HL-60/S4 treated with retinoic acid at 250 ng/mL for 4 days and 3 days (cell line): ENCODE measurements around the gene SLC18A2.

Experiments
- in situ Hi-C: fragments of 300-500 bp; cut with MboI; formaldehyde crosslinking; loops from 2 replicates; pipeline ENCODE4 v1.7.0; 2022; ENCODE audit warnings: low sequenced_read_pairs

The SLC18A2 gene

GRCh38 chr10:117240621-117241529, at the start of gene SLC18A2:
SLC18A2 (plus strand) TSS chr10:117241114; CDS start chr10:117241694, 580 bp downstream.
- in situ Hi-C loops: no loop called here

DNA sequence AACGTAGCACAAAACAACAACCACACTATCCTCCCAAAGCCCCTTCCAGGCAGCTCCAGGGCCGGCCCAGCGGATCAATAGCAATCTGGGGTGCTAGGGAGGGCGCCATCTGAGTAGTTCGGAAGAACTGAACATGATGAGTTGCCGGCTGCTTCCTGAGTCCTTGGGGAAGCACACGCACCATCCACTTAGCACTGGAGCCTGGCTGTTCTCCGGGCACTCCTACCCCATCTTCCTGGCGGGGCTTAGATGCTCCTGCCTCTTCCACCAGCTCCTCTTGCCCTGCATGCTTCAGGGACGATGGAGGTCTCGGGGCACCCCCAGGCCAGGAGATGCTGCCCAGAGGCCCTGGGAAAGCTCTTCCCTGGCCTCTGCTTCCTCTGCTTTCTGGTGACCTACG, 43.7 kb upstream of the SLC18A2 start, which contains the start of gene KCNK18:
Gene KCNK18 (plus strand): TSS at position 301 of the 400 bp plus-strand sequence. CDS start 0 bp downstream, at position 301.
- in situ Hi-C loops: no loop called here

- in situ Hi-C loops: no loop called here
These were observed 42.8 kb upstream of the SLC18A2 start for GRCh38 chr10:117198088-117198487.

- in situ Hi-C loops: loop anchor here (25.0 kb wide), 1 partner anchor 1035 kb away; no protein-coding TSS in a partner anchor
These were observed 39.1 kb upstream of the SLC18A2 start for GRCh38 chr10:117201826-117202225.

- in situ Hi-C loops: loop anchor here (25.0 kb wide), 1 partner anchor 1033 kb away; no protein-coding TSS in a partner anchor
These were observed 36.6 kb upstream of the SLC18A2 start for GRCh38 chr10:117204316-117204715.

DNA sequence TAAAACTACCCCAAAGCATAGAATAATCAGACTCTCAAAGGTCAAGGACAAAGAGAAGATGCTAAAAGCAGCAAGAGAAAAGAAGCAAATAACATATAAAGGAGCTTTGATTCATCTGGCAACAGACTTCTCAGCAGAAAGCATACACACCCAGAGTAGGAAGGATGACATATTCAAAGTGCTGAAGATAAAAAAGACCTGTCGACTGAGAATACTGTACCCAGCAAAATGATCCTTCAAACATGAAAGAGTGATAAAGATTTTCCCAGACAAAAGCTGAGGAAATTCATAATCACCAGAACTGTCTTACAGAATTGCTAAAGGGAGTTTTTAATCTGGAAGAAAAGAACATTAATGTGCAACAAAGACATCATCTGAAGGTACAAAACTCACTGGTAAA, 28.7 kb upstream of the SLC18A2 start:
- in situ Hi-C loops: loop anchor here (25.0 kb wide), 1 partner anchor 1025 kb away; no protein-coding TSS in a partner anchor

- in situ Hi-C loops: loop anchor here (25.0 kb wide), 1 partner anchor 1023 kb away; no protein-coding TSS in a partner anchor
These were observed 26.5 kb upstream of the SLC18A2 start for GRCh38 chr10:117214401-117214800.

DNA sequence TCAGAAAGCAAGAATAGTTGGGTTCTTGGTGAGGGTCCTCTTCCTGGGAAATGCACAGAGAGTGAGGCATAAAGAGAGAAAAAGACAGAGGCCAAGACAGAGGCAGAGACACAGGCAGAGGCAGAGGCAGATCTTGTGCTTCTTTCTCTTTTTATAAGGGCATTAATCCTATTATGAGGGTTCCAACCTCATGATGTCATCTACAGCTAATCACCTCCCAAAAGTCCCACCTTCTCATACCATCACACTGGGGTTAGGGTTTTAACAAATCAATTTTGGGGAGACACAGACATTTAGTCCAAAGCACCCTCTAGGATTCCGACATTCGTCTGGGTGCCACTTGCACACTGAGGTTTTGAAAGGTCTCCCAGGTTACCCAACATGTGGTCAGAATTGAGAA, 25.8 kb upstream of the SLC18A2 start:
- in situ Hi-C loops: loop anchor here (25.0 kb wide), 1 partner anchor 1022 kb away; no protein-coding TSS in a partner anchor

GRCh38 chr10:117216028-117216427, 24.9 kb upstream of the SLC18A2 start:
- in situ Hi-C loops: loop anchor here (25.0 kb wide), 1 partner anchor 1021 kb away; no protein-coding TSS in a partner anchor

- in situ Hi-C loops: loop anchor here (25.0 kb wide), 1 partner anchor 1021 kb away; no protein-coding TSS in a partner anchor
These were observed 24.2 kb upstream of the SLC18A2 start for GRCh38 chr10:117216611-117217195.

DNA sequence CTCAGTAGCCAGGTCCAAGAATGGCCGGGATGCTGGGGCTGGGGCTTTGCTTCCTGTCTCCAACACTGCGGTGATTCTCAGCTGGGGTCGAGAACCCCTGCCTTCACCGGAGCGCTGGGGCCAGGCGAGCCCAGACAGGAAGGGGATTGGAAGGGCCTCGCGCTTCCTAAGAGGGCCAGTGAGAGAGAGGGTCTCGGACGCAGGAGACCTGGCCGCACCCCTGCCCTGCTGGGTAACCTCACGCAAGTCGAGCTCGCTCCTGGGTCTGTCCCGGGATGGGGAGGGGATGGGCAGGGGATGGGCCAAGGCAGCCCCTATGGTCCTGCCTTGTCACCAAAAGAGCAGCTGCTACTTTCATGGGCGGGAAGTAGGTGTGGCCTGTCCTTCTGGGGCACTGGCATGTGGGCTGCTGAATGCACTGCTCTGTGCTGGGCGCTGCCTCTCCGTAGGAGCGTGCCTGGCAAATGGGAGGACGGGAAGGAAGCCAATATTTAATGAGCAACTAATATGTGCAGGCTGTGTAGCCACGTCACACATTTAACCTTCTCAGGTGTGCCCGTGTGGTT, 23.6 kb upstream of the SLC18A2 start:
- in situ Hi-C loops: loop anchor here (25.0 kb wide), 1 partner anchor 1020 kb away; no protein-coding TSS in a partner anchor

GRCh38 chr10:117218654-117219053, 22.3 kb upstream of the SLC18A2 start:
- in situ Hi-C loops: loop anchor here (25.0 kb wide), 1 partner anchor 1019 kb away; no protein-coding TSS in a partner anchor

DNA sequence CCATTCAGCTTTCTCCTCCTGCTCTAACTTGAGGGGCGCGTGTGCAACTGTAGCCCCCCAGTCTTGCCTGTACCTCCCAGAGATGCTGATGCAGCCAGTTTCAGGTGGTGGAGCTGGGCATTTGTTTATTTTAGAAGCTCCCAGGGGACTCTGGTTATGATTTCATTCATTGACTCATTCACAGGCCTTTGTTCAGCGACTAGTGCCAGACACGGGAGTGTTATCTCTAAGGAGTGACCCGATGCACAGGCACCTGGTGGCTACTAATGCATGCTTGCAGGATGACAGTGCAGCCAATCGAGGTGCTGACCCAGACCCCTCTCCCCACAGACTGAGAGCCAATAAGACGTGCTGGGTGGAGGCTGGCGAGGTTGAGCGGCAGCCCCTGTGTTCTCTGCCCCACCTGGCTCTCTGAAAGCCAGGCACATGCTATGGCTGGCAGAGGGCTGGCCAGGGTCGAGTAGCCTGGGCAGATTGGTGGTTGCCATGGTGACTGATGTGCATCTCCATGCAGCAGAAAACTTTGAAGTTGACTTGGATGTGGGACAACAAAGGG, 19.7 kb upstream of the SLC18A2 start:
- in situ Hi-C loops: loop anchor here (10.0 to 25.0 kb wide), 2 partner anchors 94 to 1016 kb away; no protein-coding TSS in a partner anchor

GRCh38 chr10:117222552-117222951, 18.4 kb upstream of the SLC18A2 start:
- in situ Hi-C loops: loop anchor here (10.0 to 25.0 kb wide), 2 partner anchors 92 to 1015 kb away; no protein-coding TSS in a partner anchor

GRCh38 chr10:117222976-117223692, 17.8 kb upstream of the SLC18A2 start:
- in situ Hi-C loops: loop anchor here (10.0 to 25.0 kb wide), 2 partner anchors 92 to 1014 kb away; no protein-coding TSS in a partner anchor

GRCh38 chr10:117223693-117224430, 17.1 kb upstream of the SLC18A2 start:
- in situ Hi-C loops: loop anchor here (10.0 to 25.0 kb wide), 2 partner anchors 91 to 1013 kb away; no protein-coding TSS in a partner anchor

- in situ Hi-C loops: loop anchor here (10.0 to 25.0 kb wide), 2 partner anchors 90 to 1012 kb away; no protein-coding TSS in a partner anchor
These were observed 16.0 kb upstream of the SLC18A2 start for GRCh38 chr10:117224881-117225280.

DNA sequence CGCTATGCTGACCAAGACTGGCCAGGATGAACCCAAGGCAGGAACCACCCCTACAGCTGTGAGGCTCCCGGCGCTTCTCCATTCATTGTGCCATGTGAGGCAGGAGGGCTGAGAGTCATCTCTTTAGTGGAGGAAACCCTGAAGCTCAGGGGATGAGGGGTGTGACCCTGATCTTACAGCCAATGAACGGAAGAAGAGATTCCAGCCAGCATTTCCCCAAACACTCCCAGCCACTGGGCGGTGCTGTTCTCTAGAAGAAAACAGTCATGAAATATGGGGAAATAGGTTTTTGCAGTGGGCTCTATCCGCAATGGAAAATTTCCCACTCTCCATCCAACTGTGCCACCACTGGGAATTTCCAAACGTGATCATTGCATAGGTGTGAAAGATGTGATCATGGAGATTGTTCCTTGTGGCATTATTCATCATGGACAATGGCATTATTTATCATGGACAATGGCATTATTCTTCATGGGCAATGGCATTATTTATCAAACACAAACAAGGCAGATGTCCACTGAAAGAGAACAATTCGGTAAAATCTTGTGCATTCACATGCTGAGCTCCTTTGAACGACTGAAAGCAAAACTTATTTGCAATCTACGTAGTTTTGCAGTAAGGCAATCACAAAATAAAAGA, 14.0 kb upstream of the SLC18A2 start:
- in situ Hi-C loops: loop anchor here (10.0 kb wide), 1 partner anchor 88 kb away; no protein-coding TSS in a partner anchor
